Kidney epithelial cell (primary cell): ENCODE results near the gene MGME1. TPM values are rescaled to one million over a fixed set of nuclear protein-coding genes. Genes with fewer than 3 reads are reported as not detected.

Experiments used
- DNase-seq: peaks from one replicate; pipeline ENCODE4 v3.0.0-alpha.2; 2010; ENCODE audit warnings: low read depth
- H3K27me3 ChIP-seq: 2 replicates; pipeline ENCODE4 v1.6.0; 2011; ENCODE audit warnings: low read length; ENCODE audit not compliant: control insufficient read depth, insufficient read depth
- H3K36me3 ChIP-seq: 2 replicates; pipeline ENCODE4 v1.5.1; 2011; ENCODE audit warnings: low read length; ENCODE audit not compliant: control insufficient read depth, insufficient read depth
- H3K4me3 ChIP-seq: 2 replicates; pipeline ENCODE4 v1.5.1; 2011; ENCODE audit warnings: low read depth, mild to moderate bottlenecking, control low read depth, low read length
- total RNA-seq: library from RNA; depleted of rRNA; stranded (reverse); fragments of >200 nt; gene quantifications from 2 replicates; pipeline ENCODE4 v1.2.3, GENCODE V29; 2015
- TF ChIP-seq, protein P1 (sequence below): IDR thresholded peaks from 2 replicates; pipeline ENCODE4 v1.5.1; 2011; ENCODE audit warnings: mild to moderate bottlenecking, moderate library complexity, low read length, control low read depth, inconsistent platforms; ENCODE audit not compliant: insufficient read depth, poor library complexity, severe bottlenecking

Gene MGME1
- total RNA-seq, 1 donor from 2014 or later = 15.2 TPM

- H3K36me3 ChIP-seq = no peaks in the 10 kb centered on the region
- TF ChIP-seq, protein P1, sequence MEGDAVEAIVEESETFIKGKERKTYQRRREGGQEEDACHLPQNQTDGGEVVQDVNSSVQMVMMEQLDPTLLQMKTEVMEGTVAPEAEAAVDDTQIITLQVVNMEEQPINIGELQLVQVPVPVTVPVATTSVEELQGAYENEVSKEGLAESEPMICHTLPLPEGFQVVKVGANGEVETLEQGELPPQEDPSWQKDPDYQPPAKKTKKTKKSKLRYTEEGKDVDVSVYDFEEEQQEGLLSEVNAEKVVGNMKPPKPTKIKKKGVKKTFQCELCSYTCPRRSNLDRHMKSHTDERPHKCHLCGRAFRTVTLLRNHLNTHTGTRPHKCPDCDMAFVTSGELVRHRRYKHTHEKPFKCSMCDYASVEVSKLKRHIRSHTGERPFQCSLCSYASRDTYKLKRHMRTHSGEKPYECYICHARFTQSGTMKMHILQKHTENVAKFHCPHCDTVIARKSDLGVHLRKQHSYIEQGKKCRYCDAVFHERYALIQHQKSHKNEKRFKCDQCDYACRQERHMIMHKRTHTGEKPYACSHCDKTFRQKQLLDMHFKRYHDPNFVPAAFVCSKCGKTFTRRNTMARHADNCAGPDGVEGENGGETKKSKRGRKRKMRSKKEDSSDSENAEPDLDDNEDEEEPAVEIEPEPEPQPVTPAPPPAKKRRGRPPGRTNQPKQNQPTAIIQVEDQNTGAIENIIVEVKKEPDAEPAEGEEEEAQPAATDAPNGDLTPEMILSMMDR = no peak
- no peak overlapping the region for H3K4me3 ChIP-seq
- H3K27me3 ChIP-seq = no peaks in the 10 kb centered on the region
- DNase-seq = no peak
Measured at GRCh38 chr20:18031050-18031449, 62.2 kb downstream of the MGME1 start.

GRCh38 chr20:18031888-18032509 is 63.2 kb downstream of the MGME1 start:
- DNase-seq = no peak
- Histone ChIP-seq H3K36me3 (no peaks in the 10 kb centered on the region), H3K27me3 (no peaks in the 10 kb centered on the region), H3K4me3 (no peak overlapping the region)
- TF ChIP-seq, protein P1 = no peak

GRCh38 chr20:18032977-18033892 is 64.4 kb downstream of the MGME1 start:
- TF ChIP-seq, protein P1 = peak; percentile 6
- Histone ChIP-seq H3K36me3 (no peaks in the 10 kb centered on the region), H3K4me3 (no peak overlapping the region), H3K27me3 (no peaks in the 10 kb centered on the region)
- DNase-seq = no peak

- Histone ChIP-seq H3K4me3 (no peak overlapping the region), H3K36me3 (no peaks in the 10 kb centered on the region), H3K27me3 (no peaks in the 10 kb centered on the region)
- TF ChIP-seq, protein P1 = no peak
- no peak for DNase-seq
Measured at GRCh38 chr20:18034039-18034438, 65.2 kb downstream of the MGME1 start.

- no peaks in the 10 kb centered on the region for H3K27me3 ChIP-seq
- DNase-seq = no peak
- TF ChIP-seq, protein P1 = no peak
- H3K4me3 ChIP-seq = no peak overlapping the region
- H3K36me3 ChIP-seq = no peaks in the 10 kb centered on the region
Measured at GRCh38 chr20:18039063-18039462, 70.2 kb downstream of the MGME1 start.

Other genes starting within 250 kb of the MGME1 start
- gene SNX5, start 224 bp upstream of the MGME1 start, total RNA-seq = 80.8 and 93.6 TPM in 2 replicates
- gene OVOL2, start 88.9 kb downstream of the MGME1 start, total RNA-seq = 3.1 and 4.4 TPM in 2 replicates
- 11.7 and 14.5 TPM in 2 replicates for gene KAT14, start 168.8 kb downstream of the MGME1 start, total RNA-seq
- 11.3 and 11.4 TPM in 2 replicates for gene PET117, start 168.8 kb downstream of the MGME1 start, total RNA-seq